ENCODE measurements around the gene PRCC.

The PRCC gene

GRCh38 chr1:156801409-156802121, 34.2 kb downstream of the PRCC start:
- H3K4me3 ChIP-seq (ENCODE audit: low read length): no peak overlapping the region
- peak; percentile 97 for DNase-seq (ENCODE audit: low read depth)
- peak; percentile 71 for TF ChIP-seq CTCF (conservative IDR thresholded peaks at IDR 0.05; ENCODE audit: low read length)

GRCh38 chr1:156802421-156802935, 35.1 kb downstream of the PRCC start:
- DNase-seq (ENCODE audit: low read depth): no peak
- H3K4me3 ChIP-seq (ENCODE audit: low read length): no peak overlapping the region
- no peak for TF ChIP-seq CTCF (conservative IDR thresholded peaks at IDR 0.05; ENCODE audit: low read length)

GRCh38 chr1:156803086-156803851, 35.9 kb downstream of the PRCC start:
- no peak overlapping the region for H3K4me3 ChIP-seq (ENCODE audit: low read length)
- no peak for TF ChIP-seq CTCF (conservative IDR thresholded peaks at IDR 0.05; ENCODE audit: low read length)
- no peak for DNase-seq (ENCODE audit: low read depth)

- no peak overlapping the region for H3K4me3 ChIP-seq (ENCODE audit: low read length)
Observed at GRCh38 chr1:156804026-156804425, 36.7 kb downstream of the PRCC start.

GRCh38 chr1:156804572-156805243, 37.4 kb downstream of the PRCC start:
- no peak overlapping the region for H3K4me3 ChIP-seq (ENCODE audit: low read length)
- peak; percentile 37 for DNase-seq (ENCODE audit: low read depth)
- TF ChIP-seq CTCF (conservative IDR thresholded peaks at IDR 0.05; ENCODE audit: low read length): no peak

More at GRCh38 chr1:156804026-156804425, 36.7 kb downstream of the PRCC start:
- DNase-seq (ENCODE audit: low read depth): no peak
- no peak for TF ChIP-seq CTCF (conservative IDR thresholded peaks at IDR 0.05; ENCODE audit: low read length)

- no peak overlapping the region for H3K4me3 ChIP-seq (ENCODE audit: low read length)
- peak; percentile 96 for DNase-seq (ENCODE audit: low read depth)
- 0 out of 2 replicates have a peak, but pooled peaks have one; percentile 3 for TF ChIP-seq CTCF (conservative IDR thresholded peaks at IDR 0.05; ENCODE audit: low read length)
Observed at GRCh38 chr1:156805766-156806511, 38.6 kb downstream of the PRCC start.
